HepG2 (cell line): ENCODE measurements around the gene NTN4. TPM values are rescaled to one million over a fixed set of nuclear protein-coding genes. Genes with fewer than 3 reads are reported as not detected.

Experiments
- DR1 ChIP-seq: sonication (generic); formaldehyde crosslinking; IDR thresholded peaks from 2 replicates; pipeline ENCODE4 v1.8.0; 2021; ENCODE audit warnings: mild to moderate bottlenecking, missing genetic modification reagents, inconsistent platforms
- EEA1 ChIP-seq: sonication (generic); formaldehyde crosslinking; IDR thresholded peaks from 2 replicates; pipeline ENCODE4 v1.5.1; 2020; ENCODE audit warnings: mild to moderate bottlenecking, missing genetic modification reagents, borderline replicate concordance
- GATA4 ChIP-seq: sonication (generic); IDR thresholded peaks from 2 replicates; pipeline ENCODE4 v1.6.1; 2016; ENCODE audit warnings: antibody characterized with exemption, low read depth, borderline replicate concordance
- HNF4G ChIP-seq, 2 experiments: sonication (generic) in 1 of 2; formaldehyde crosslinking in 1 of 2; IDR thresholded peaks; 2 replicates each; pipeline versions ENCODE4 v1.4.0 to v1.6.1; 2011 to 2020; ENCODE audit warnings: borderline replicate concordance in 2 of 2, low read depth in 2 of 2, mild to moderate bottlenecking in 2 of 2, low read length in 1 of 2, missing genetic modification reagents in 1 of 2, moderate library complexity in 1 of 2
- RAD21 ChIP-seq: fragments of 450-650 bp; formaldehyde crosslinking; IDR thresholded peaks from 2 replicates; pipeline ENCODE4 v1.5.0; 2020; ENCODE audit warnings: mild to moderate bottlenecking
- SIX4 ChIP-seq: sonication (generic); formaldehyde crosslinking; IDR thresholded peaks from 2 replicates; pipeline ENCODE4 v1.4.0; 2020; ENCODE audit warnings: missing genetic modification reagents
- SOX6 ChIP-seq, 2 experiments: fragments of 450-650 bp in 1 of 2; sonication (generic) in 1 of 2; formaldehyde crosslinking in 1 of 2; IDR thresholded peaks; 2 replicates each; pipeline versions ENCODE4 v1.4.0 to v1.6.1; 2017 to 2020; ENCODE audit warnings: antibody characterized with exemption in 1 of 2, mild to moderate bottlenecking in 1 of 2, missing genetic modification reagents in 1 of 2
- STAT6 ChIP-seq: sonication (generic); formaldehyde crosslinking; IDR thresholded peaks from 2 replicates; pipeline ENCODE4 v1.4.0; 2020; ENCODE audit warnings: missing genetic modification reagents, mild to moderate bottlenecking, borderline replicate concordance
- SYNCRIP ChIP-seq: fragments of 200-400 bp; formaldehyde crosslinking; IDR thresholded peaks from 2 replicates; pipeline ENCODE4 v1.6.1; 2018; ENCODE audit warnings: mild to moderate bottlenecking, low read depth, low read length; ENCODE audit not compliant: insufficient read depth
- UBTF ChIP-seq: sonication (generic); formaldehyde crosslinking; IDR thresholded peaks from 2 replicates; pipeline ENCODE4 v1.4.0; 2020; ENCODE audit warnings: mild to moderate bottlenecking, missing genetic modification reagents
- ZBTB42 ChIP-seq: sonication (generic); formaldehyde crosslinking; IDR thresholded peaks from 2 replicates; pipeline ENCODE4 v1.5.0; 2020; ENCODE audit warnings: mild to moderate bottlenecking, missing genetic modification reagents
- ZFP1 ChIP-seq: IDR thresholded peaks from 2 replicates; pipeline ENCODE4 v1.6.1; 2016
- ZNF30 ChIP-seq: sonication (generic); formaldehyde crosslinking; IDR thresholded peaks from 2 replicates; pipeline ENCODE4 v1.5.0; 2020; ENCODE audit warnings: mild to moderate bottlenecking, missing genetic modification reagents
- ZNF451 ChIP-seq: sonication (generic); formaldehyde crosslinking; IDR thresholded peaks from 2 replicates; pipeline ENCODE4 v1.5.0; 2020; ENCODE audit warnings: mild to moderate bottlenecking, missing genetic modification reagents
- ZNF710 ChIP-seq: sonication (generic); formaldehyde crosslinking; IDR thresholded peaks from 2 replicates; pipeline ENCODE4 v1.5.0; 2020; ENCODE audit warnings: mild to moderate bottlenecking, missing genetic modification reagents, borderline replicate concordance
- ZNF747 ChIP-seq: sonication (generic); formaldehyde crosslinking; IDR thresholded peaks from 2 replicates; pipeline ENCODE4 v1.8.1; 2023; ENCODE audit warnings: missing genetic modification reagents, mild to moderate bottlenecking, borderline replicate concordance
- ZNF772 ChIP-seq: sonication (generic); formaldehyde crosslinking; IDR thresholded peaks from 2 replicates; pipeline ENCODE4 v1.5.0; 2020; ENCODE audit warnings: mild to moderate bottlenecking, missing genetic modification reagents
- polyA plus RNA-seq, 8 experiments: library from polyadenylated mRNA; depleted of rRNA in 3 of 8; stranded (reverse) in 7 of 8; unstranded in 1 of 8; fragments of >200 nt; fragmentation: Illumina TruSeq in 4 of 8; extraction: Trizol in 4 of 8; gene quantifications; 2 replicates each; pipeline versions ENCODE4 v1.2.1 to v1.2.3, GENCODE V29; 2011 to 2016; ENCODE audit warnings: low read depth in 4 of 8, missing spikeins in 1 of 8, mixed read lengths in 1 of 8; ENCODE audit not compliant: insufficient read depth in 1 of 8
- total RNA-seq, 5 experiments: library from RNA; depleted of rRNA; stranded (reverse); fragments of >200 nt; fragmentation: Illumina TruSeq; extraction: Trizol; gene quantifications; 2 replicates each; pipeline ENCODE4 v1.2.3, GENCODE V29; 2016; ENCODE audit warnings: low read depth in 1 of 5

Gene NTN4
- total and polyA plus RNA-seq, 2 of the 13 experiments (the other 11 are each of a cell fraction or from before 2014, with no cell fraction given): 7.8 to 11.5 TPM

- TF ChIP-seq RAD21: 0 out of 2 replicates have a peak, but pooled peaks have one; percentile 10
- no peak for TF ChIP-seq ZNF451 (CRISPR knock-in tag)
- no peak for TF ChIP-seq SOX6 (IDR thresholded peaks at IDR 0.05)
- peak; percentile 88 for TF ChIP-seq SOX6 (CRISPR knock-in tag; IDR thresholded peaks at IDR 0.05)
- TF ChIP-seq GATA4: peak; percentile 95
- TF ChIP-seq UBTF (CRISPR knock-in tag): peak; percentile 30; the same call in 1 of the 2 replicates
- no peak for TF ChIP-seq ZNF772
- TF ChIP-seq DR1 (CRISPR knock-in tag): no peak
- no peak for TF ChIP-seq ZNF30 (CRISPR knock-in tag)
- 0 out of 2 replicates have a peak, but pooled peaks have one; percentile 17 for TF ChIP-seq SIX4
- TF ChIP-seq ZNF710 (CRISPR knock-in tag): no peak; the same call in 1 of the 2 replicates
- peak; percentile 44; the same call in 1 of the 2 replicates for TF ChIP-seq HNF4G (IDR thresholded peaks at IDR 0.05; ENCODE audit: borderline replicate concordance, low read depth, low read length)
- TF ChIP-seq HNF4G (CRISPR knock-in tag; IDR thresholded peaks at IDR 0.05; ENCODE audit: borderline replicate concordance, low read depth): no peak
- TF ChIP-seq ZNF747 (CRISPR knock-in tag): no peak
- peak; percentile 32; the same call in 1 of the 2 replicates for TF ChIP-seq STAT6 (CRISPR knock-in tag)
- no peak for TF ChIP-seq ZBTB42 (CRISPR knock-in tag)
- no peak for TF ChIP-seq EEA1
- 0 out of 2 replicates have a peak, but pooled peaks have one; percentile 15 for TF ChIP-seq ZFP1 (CRISPR knock-in tag)
- no peak for TF ChIP-seq SYNCRIP
Measured at GRCh38 chr12:95738024-95738611, 52.4 kb downstream of the NTN4 start (continued).
